ENCODE measurements around the gene LILRB2. TPM values are rescaled to one million over a fixed set of nuclear protein-coding genes. Genes with fewer than 3 reads are reported as not detected.
"Not testable (repeated sequence)": the region's sequence is repeated elsewhere in the genome, so short reads cannot be mapped to it uniquely, and the experiment has no call there.

Gene LILRB2
- total RNA-seq, 2 experiments from 2014 or later: not detected

DNA sequence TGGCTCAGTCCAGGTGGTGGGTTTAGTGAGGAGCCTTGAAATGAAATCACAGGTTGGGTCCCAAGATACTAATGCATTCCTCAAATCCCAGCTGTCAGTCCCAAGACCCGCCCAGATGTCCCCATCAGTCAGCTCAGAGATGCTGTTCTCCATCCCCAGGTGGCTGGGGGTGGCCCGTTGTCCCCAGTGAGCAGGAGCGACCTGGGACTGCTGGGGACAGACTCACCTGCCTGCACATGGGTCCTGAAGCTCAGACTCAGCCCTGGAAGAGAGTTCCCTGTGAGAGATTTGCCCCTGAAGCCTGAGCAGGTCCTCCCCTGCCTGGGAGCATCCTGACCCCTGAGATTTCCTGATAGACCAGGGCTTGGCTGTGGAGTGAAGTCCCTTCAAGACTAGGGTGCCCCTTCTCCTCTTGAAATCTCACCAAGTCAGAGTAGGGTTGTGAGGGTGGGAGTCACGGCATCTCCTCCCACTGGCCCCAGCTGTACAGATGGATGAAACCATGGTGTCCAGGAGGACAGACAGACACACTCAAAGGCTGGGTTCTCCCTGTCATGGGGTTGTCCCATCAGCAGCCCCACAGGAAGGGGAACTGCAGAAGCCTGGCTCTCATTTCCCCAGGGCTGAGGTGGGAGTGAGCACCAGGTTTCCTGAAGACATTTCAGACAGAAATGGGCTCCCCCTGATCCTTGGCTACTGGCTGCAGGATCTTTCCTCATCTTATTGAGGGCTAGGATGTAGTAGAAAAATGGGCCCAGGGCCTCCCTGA is 17.6 kb upstream of the LILRB2 start:
- ChIA-PET CTCF (interaction anchor here (1.0 to 2.4 kb wide), 2 partner anchors 33 to 92 kb away, joined by 4 to 8 read pairs; no protein-coding TSS in a partner anchor), POLR2A (no interaction called here)
- H3K4me3 Mint-ChIP-seq: no peak overlapping the region
- TF ChIP-seq, protein P1, sequence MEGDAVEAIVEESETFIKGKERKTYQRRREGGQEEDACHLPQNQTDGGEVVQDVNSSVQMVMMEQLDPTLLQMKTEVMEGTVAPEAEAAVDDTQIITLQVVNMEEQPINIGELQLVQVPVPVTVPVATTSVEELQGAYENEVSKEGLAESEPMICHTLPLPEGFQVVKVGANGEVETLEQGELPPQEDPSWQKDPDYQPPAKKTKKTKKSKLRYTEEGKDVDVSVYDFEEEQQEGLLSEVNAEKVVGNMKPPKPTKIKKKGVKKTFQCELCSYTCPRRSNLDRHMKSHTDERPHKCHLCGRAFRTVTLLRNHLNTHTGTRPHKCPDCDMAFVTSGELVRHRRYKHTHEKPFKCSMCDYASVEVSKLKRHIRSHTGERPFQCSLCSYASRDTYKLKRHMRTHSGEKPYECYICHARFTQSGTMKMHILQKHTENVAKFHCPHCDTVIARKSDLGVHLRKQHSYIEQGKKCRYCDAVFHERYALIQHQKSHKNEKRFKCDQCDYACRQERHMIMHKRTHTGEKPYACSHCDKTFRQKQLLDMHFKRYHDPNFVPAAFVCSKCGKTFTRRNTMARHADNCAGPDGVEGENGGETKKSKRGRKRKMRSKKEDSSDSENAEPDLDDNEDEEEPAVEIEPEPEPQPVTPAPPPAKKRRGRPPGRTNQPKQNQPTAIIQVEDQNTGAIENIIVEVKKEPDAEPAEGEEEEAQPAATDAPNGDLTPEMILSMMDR (IDR thresholded peaks at IDR 0.05): no peak
- H3K9me3 Mint-ChIP-seq: peaks cover 2% of the 10 kb centered on the region
- DNase-seq (no peak), ATAC-seq (no peak)
- H3K4me1 Mint-ChIP-seq (ENCODE audit: low read depth): no peaks in the 10 kb centered on the region
- intact Hi-C loops (cut with micrococcal nuclease): no loop called here
- peaks cover 4% of the 10 kb centered on the region for H3K27me3 Mint-ChIP-seq
- H3K27ac Mint-ChIP-seq: no peak overlapping the region
- H3K36me3 Mint-ChIP-seq (ENCODE audit: low read depth): no peaks in the 10 kb centered on the region

DNA sequence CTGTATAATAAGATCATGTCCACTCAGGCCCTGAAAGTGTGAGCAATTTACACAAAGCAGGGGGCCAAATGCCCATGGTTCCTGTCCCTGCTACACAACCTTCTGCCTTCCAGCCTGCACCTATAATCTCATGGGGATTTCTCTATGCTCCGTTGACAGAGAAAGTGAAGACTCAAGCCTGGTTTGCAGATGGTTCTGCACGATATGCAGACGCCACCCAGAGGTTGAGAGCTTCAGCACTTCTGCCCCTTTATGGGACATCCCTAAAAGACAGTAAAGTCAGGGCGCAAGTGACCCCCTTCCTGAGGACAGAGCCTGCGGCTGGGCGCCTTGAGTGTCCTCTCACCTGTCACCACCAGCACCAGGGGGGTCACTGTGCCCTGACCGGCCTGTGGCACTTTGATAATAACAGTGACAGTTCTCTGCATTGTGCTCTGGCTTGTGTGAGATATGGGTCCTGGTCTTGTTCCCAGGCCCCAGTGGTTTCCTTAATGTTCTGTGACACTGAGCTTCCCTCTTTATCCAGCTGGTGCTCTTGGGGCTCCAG is 16.9 kb upstream of the LILRB2 start:
- ChIA-PET CTCF (interaction anchor here (1.0 to 2.4 kb wide), 2 partner anchors 32 to 93 kb away, joined by 4 to 8 read pairs; no protein-coding TSS in a partner anchor), POLR2A (no interaction called here)
- no peak for ATAC-seq
- Mint-ChIP-seq H3K27ac (no peak overlapping the region), H3K36me3 (ENCODE audit: low read depth) (no peaks in the 10 kb centered on the region), H3K27me3 (peaks cover 8% of the 10 kb centered on the region), H3K4me1 (ENCODE audit: low read depth) (no peaks in the 10 kb centered on the region), H3K4me3 (no peak overlapping the region), H3K9me3 (peaks cover 2% of the 10 kb centered on the region)
- intact Hi-C loops (cut with micrococcal nuclease): no loop called here
- no peak for DNase-seq
- TF ChIP-seq, protein P1 (IDR thresholded peaks at IDR 0.05): no peak

DNA sequence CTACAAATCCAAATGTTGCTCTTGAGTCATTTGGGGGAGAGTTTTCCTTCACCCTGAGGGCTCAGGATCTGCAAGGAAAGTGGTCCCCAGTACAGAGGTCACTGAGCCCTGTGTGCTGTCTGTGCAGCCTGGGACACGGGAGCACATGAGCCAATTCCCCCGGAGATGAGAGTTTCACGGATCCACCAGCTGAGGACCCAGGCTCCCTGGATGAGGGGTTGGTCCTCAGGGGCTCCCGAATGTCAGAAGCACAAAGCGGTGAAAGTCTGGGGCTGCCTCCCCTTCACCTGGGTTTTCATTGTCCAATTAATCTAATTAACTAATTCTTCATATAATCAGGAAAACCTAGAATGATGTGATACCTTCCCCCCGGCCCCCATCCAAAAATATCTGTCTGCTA is 13.6 kb upstream of the LILRB2 start:
- POLR2A ChIA-PET: no interaction called here
- no peak overlapping the region for H3K4me3 Mint-ChIP-seq

DNA sequence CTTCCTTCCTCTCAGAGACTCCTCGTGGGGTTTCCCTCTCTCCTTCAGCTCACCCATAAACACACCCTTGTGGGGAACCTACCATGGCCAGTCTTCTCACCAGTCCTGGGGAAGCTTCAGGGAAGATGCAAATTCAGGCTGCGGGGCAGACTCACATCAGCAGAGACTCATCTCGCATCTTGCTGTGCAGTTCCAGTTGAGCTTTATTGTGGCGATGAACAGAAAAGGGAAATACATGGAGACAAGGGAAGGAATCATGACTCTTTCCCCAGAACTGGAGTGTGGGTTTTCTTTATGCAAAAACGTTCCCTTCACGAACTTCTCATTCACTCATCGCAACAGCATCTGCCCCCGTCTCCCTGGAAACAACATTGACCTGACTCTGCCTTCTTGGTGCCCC is 8.2 kb upstream of the LILRB2 start:
- H3K27ac Mint-ChIP-seq; H3K9me3 Mint-ChIP-seq; H3K4me1 Mint-ChIP-seq (ENCODE audit: low read depth); H3K4me3 Mint-ChIP-seq; intact Hi-C loops (cut with micrococcal nuclease); DNase-seq; CTCF ChIA-PET; POLR2A ChIA-PET; ATAC-seq; H3K36me3 Mint-ChIP-seq (ENCODE audit: low read depth): not testable (repeated sequence)
- peaks cover 11% of the 10 kb centered on the region for H3K27me3 Mint-ChIP-seq

More for the DNA sequence above, 13.6 kb upstream of the LILRB2 start:
- CTCF ChIA-PET: no interaction called here
- no peak for DNase-seq
- intact Hi-C loops (cut with micrococcal nuclease): no loop called here
- no peak for ATAC-seq
- Mint-ChIP-seq H3K27me3 (peaks cover 13% of the 10 kb centered on the region), H3K4me1 (ENCODE audit: low read depth) (no peaks in the 10 kb centered on the region), H3K9me3 (peaks cover 2% of the 10 kb centered on the region), H3K36me3 (ENCODE audit: low read depth) (no peaks in the 10 kb centered on the region), H3K27ac (no peak overlapping the region)
- TF ChIP-seq, protein P1 (IDR thresholded peaks at IDR 0.05): no peak

DNA sequence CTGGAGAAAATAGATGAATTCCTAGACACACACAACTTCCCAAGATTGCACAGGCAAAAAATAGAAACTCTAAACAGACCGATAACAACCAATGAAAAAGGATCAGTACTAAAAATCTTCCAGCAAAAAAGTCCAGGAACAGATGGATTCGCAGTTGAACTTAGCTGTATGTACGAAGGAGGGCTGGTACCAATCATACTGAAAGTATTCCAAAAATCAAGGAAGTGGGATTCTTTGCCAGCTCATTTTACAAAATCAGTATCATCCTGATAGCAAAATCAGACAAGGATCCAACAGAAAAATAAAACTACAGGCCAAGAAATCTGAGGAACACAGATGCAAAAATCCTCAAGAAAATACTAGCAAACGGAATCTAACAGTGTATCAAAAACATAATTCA is 6.5 kb upstream of the LILRB2 start:
- POLR2A ChIA-PET: no interaction called here
- ATAC-seq (no peak), DNase-seq (no peak)
- intact Hi-C loops (cut with micrococcal nuclease): no loop called here
- Mint-ChIP-seq H3K27me3 (peaks cover 7% of the 10 kb centered on the region), H3K27ac (no peak overlapping the region), H3K36me3 (ENCODE audit: low read depth) (no peaks in the 10 kb centered on the region), H3K4me1 (ENCODE audit: low read depth) (peaks cover 4% of the 10 kb centered on the region), H3K9me3 (no peaks in the 10 kb centered on the region), H3K4me3 (no peak overlapping the region)
- CTCF ChIA-PET: interaction anchor here (1.4 kb wide), 1 partner anchor 21 kb away, joined by 4 read pairs; no protein-coding TSS in a partner anchor
- TF ChIP-seq, protein P1 (IDR thresholded peaks at IDR 0.05): no peak

DNA sequence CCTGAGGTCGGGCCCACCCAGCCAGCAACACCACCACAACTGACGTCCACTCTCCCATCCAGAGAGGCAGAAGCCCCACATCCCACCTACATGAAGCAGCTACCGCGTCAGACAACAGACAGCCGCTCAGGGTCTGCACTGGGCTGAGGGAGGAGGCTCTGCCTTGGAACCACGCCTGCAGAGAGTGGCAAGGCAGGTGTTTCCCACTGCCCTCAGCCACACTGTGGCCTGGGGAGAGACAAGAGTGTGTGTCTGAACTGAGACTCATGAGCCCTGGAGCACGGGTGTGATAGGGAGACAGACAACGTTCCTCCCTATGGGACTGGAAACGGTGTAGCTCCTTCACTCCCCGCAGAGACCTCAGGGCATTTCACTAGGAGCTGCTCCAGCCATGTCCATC is 5.4 kb upstream of the LILRB2 start:
- DNase-seq; H3K9me3 Mint-ChIP-seq; ATAC-seq; H3K27ac Mint-ChIP-seq; POLR2A ChIA-PET; H3K4me3 Mint-ChIP-seq; intact Hi-C loops (cut with micrococcal nuclease); H3K36me3 Mint-ChIP-seq (ENCODE audit: low read depth); H3K4me1 Mint-ChIP-seq (ENCODE audit: low read depth); CTCF ChIA-PET: not testable (repeated sequence)
- H3K27me3 Mint-ChIP-seq: peaks cover 14% of the 10 kb centered on the region

DNA sequence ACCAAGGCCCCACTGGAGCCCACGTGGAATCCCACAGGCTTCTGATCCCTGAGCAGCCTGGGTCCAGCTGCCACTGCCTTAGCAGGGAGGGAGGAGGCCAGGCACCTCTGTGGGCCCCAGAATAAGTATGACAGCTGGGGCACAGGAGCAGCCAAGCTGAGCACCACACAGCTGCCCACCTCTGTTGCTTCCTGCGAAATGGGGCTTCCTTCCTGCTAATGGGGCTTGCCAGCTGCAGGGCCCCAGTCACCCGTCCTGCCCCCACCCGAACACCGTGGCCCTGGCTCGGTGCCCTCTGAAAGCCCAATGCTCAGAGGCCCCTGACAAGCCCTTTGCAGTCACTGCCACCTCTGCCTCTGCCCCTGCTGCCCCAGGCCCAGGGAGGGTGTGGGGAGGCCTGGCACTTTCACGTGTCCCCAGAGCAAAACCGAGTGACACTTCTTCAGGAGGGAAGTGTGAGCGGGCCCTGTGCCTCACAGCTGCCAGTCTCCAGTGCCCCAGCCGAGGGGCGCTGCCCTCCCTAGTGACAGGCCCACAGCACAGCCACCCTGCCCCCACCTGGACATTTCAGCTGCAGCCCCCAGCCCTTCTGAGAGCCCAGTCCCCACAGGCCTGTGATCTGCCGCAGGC is 4.6 kb upstream of the LILRB2 start:
- H3K9me3 Mint-ChIP-seq, H3K4me3 Mint-ChIP-seq: not testable (repeated sequence)
- peak; percentile 62 for ATAC-seq

More for the DNA sequence above, 4.6 kb upstream of the LILRB2 start:
- peaks cover 17% of the 10 kb centered on the region for H3K27me3 Mint-ChIP-seq
- H3K4me1 Mint-ChIP-seq (ENCODE audit: low read depth); H3K36me3 Mint-ChIP-seq (ENCODE audit: low read depth); DNase-seq; H3K27ac Mint-ChIP-seq; intact Hi-C loops (cut with micrococcal nuclease); CTCF ChIA-PET; POLR2A ChIA-PET: not testable (repeated sequence)

Measured in activated CD8-positive, alpha-beta T cell treated with anti-CD3 and anti-CD28 coated beads for 36 hours (primary cell).